NOMO-1 (cell line): Measurements from ENCODE around the gene HDHD3.

Experiments
- DNase-seq, 2 experiments: peaks; one replicate each; lab custom pipeline; 2025; ENCODE audit not compliant: unreplicated experiment in 2 of 2; lab: John Stamatoyannopoulos, UW

Gene HDHD3

GRCh38 chr9:113341712-113342410 is 34.9 kb downstream of the HDHD3 start:
- DNase-seq: no peak

DNA sequence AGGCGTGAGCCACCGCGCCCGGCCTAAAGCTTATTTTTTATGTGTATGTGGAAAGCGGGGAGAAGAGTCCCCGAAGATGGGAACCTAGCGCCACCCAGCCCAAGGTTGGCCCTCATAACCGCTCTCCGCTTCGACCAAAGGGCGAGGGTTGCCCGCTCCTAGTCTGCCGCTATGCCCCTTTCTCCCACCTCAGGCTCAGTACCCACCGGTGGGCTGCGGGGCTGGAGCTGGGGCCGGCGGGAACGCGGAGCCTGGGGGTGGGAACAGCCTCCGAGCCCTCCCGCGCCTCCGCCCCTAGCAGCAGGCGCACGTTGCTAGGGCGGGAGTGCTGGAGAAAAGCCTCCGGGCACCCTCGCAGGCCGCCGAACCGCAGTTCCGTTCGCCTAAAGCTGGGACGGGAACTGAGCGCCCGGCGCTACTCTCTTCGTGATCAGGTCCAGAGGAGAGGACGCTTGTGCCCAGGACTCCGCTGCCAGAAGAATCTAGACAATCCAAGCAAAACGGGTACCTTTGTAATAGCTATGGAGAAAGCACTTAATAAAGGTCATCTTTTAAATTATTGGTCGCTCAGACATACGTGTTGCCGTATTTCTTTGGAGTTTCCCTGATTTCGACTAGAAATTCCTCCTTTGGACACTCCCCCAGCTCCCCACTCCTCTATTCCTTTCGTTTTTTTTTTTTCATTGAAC is 36.6 kb downstream of the HDHD3 start, which contains the start of gene WDR31:
Gene WDR31 (minus strand): TSS at position 265 of the 689 bp plus-strand sequence. CDS start 8,253 bp downstream, outside the sequence.
- DNase-seq: peak; percentile 71 to 91

DNA sequence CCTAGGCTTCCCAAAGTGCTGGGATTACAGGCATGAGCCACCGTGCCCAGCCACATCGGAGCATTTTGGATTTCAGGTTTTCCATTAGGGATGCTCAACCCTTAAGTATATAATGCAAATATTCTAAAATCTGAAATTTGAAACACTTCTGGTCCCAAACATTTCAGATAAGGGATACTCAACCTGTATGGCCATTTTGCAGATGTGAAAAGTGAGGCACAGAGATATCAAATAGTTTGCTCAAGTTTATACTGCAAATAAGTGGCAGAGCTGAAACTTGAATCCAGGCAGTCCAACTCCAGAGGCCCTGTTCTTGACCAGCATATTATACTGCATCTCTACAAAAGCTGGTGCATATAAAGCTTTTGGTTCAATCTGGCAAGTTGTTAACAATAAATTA is 39.1 kb downstream of the HDHD3 start:
- DNase-seq: no peak

DNA sequence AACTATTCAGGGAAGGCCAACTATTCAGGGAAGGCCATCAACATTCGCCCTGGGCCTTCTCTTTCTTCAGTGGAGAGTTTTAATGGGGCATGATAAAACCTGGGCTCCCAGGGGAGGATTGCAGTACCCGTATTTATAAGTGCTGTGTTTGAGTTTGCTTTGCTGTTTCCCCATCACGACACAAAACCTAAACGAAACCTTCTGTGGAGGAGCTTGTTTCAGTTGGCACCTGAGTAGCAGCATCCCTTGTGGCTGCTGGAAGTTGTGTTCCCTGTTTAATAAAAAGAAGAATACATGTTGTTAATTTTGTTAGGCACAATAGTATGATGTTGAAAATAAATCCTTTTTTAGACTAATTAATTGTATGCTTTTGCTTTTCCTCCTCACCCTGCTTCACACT is 45.0 kb downstream of the HDHD3 start:
- DNase-seq: no peak

DNA sequence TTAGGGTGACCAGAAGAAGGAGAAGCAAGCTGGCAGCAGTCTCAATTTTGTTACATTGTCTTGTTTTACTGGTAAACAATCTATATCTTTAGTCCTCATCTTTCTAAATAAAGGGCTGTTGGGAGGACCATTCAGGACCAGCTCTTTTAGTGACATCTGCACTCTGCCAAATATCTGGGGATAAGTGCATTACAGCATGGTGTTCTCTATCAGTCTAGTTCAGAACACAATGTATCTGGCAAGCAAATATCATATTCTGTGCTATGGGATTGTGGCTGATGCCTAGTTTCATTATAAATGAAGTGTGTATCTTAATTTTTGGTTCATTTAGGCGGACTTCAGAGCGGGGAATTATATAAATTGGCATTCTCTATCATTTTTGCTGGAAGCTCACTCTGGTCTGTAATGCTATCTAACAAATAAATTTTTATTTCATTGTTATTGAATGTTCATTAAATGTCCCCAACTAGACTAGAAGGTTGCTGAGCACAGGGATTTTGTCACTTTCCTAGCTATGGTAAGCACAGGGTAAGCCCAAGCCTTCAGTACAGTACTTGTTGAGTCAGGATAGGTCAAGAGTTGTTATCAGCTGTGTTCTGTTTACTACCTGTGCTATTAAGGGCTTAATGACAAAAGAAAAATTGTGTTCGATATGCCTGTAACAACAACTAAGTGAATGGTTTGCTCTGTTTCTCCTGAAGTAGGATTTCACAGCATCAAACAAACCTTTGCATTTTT is 48.6 kb downstream of the HDHD3 start:
- no peak for DNase-seq

- no peak for DNase-seq
Measured at GRCh38 chr9:113326230-113326629, 50.6 kb downstream of the HDHD3 start.
